ENCODE measurements around the gene GCNT1.

Gene GCNT1

DNA sequence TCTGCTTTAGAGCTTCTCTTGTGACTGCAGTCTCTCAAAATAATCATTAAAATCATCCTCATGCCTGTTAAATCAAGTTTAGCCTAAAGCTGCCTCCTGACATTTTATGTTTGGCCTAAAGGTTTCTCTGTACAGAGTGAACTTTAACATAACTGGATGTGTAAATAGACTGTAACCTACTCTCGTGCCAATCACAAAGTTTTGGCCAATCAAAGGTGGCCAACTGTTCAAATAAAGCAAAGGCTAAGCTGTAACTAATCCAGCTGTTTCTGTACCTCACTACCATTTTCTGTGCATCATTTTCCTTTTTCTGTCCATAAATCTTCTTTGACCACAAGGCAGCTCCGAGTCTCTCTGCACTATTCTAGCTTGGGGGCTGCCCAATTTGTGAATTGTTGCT lies 86.2 kb downstream of the GCNT1 start:
- no peak for DNase-seq

GRCh38 chr9:76552181-76552580 lies 93.2 kb downstream of the GCNT1 start:
- no peak for DNase-seq

- no peak for DNase-seq
These were observed 93.9 kb downstream of the GCNT1 start for GRCh38 chr9:76552751-76553455.

DNA sequence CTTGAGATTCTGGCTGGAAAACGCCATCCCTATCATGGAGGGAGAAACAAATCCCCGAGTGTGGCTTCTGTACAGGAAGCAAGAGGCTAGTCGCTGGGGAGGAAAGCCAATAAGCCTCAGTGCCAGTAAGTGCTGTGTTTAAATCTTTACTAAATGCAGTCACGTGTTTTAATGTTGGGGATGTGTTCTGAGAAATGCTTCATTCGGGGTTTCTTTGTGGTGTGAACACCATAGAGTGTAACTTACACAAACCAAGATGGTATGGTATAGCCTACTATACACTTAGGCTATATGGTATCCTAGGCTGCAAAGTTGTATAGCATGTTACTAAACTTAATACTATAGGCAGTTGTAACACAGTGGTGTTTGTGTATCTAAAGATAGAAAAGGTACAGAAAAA lies 94.7 kb downstream of the GCNT1 start:
- no peak for DNase-seq
